ENCODE measurements around the gene ART5. TPM values are rescaled to one million over a fixed set of nuclear protein-coding genes. Genes with fewer than 3 reads are reported as not detected.
"Not testable (repeated sequence)": the region's sequence is repeated elsewhere in the genome, so short reads cannot be mapped to it uniquely, and the experiment has no call there.

Gene ART5
- polyA plus RNA-seq, 1 donor (not counting 4 experiments of a cell fraction or from before 2014, with no cell fraction given), result not detected

DNA sequence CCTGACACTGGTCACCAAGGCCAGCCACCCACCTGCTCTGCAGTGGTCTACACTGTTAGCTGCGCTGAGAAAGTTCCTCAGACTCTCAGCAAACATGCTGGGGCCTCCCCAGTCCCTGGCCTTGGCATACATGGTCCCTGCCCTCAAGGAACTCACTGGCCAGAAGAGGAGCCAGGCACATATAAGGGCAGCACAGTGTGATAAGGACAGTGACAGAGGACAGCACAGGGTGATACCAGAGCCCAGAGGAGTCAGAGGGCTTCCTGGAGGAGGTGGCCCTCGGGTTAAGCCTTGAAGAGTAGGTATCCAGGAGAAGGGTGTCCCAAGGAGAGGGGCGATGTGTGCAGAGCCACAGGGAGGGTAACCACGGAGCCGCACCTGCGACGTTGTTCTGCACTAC lies 3.8 kb upstream of the ART5 start:
- dilution Hi-C loops (cut with MboI; ENCODE audit: extremely low pct_ligation_motif_present, low sequenced_read_pairs), result no loop called here
- H4K20me1 ChIP-seq (ENCODE audit: control insufficient read depth, extremely low read depth, insufficient read depth, low read length), result no peaks in the 10 kb centered on the region
- peaks cover 3% of the 10 kb centered on the region for H3K4me1 ChIP-seq (ENCODE audit: control insufficient read depth, extremely low read depth, insufficient read depth, low read length)

DNA sequence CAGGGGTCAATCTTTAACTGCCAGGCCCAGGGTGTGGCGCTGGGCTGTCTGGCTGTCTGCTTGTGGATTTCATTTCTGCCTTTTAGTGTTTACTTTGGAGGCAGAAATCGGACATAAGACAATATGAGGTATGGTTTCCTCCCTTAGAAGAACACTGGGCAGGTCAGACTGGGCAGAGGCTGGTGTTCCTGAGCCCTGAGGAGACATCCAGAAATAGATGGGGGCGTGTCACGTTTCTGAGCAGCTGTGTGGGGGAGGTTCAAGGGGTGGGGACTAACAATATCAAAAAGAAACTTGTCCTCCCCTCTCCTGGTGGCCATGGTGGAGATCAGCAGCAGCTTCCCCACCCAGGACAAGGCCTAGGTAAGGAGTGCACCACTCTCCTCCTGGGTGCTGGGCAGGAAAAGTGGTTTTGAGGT lies 3.0 kb upstream of the ART5 start, which contains the start of gene ART1:
Gene ART1, plus strand, starts transcription at position 312 of the 419 bp plus-strand sequence. CDS start 14,086 bp downstream, outside the sequence.
- FAIRE-seq (no peak), DNase-seq (ENCODE audit: low read depth, low spot score) (no peak)
- Histone ChIP-seq H3K9me3 (ENCODE audit: control insufficient read depth, low read depth, low read length) (no peaks in the 10 kb centered on the region), H3K4me1 (ENCODE audit: control insufficient read depth, extremely low read depth, insufficient read depth, low read length) (peaks cover 3% of the 10 kb centered on the region), H3K4me2 (ENCODE audit: control insufficient read depth, extremely low read depth, insufficient read depth, low read depth, low read length) (no peak within 1 kb of the TSS), H3K79me2 (ENCODE audit: control insufficient read depth, insufficient read depth, low read length) (no peaks in the 10 kb centered on the region), H3K9ac (ENCODE audit: control insufficient read depth, extremely low read depth, insufficient read depth, low read length) (no peak within 1 kb of the TSS), H3K9me1 (ENCODE audit: control insufficient read depth, extremely low read depth, insufficient read depth, low read length) (no peaks in the 10 kb centered on the region), H3K36me3 (ENCODE audit: control insufficient read depth in 2 of 2, extremely low read depth in 1 of 2, insufficient read depth in 2 of 2, low read length in 2 of 2) (no peaks in the 10 kb centered on the region), H4K20me1 (ENCODE audit: control insufficient read depth, extremely low read depth, insufficient read depth, low read length) (no peaks in the 10 kb centered on the region), H3K4me3 (ENCODE audit: control insufficient read depth in 2 of 3, extremely low read depth in 1 of 3, insufficient read depth in 2 of 3, low read depth in 1 of 3, low read length in 3 of 3) (no peak within 1 kb of the TSS), H3K27ac (ENCODE audit: control insufficient read depth, insufficient read depth, low read length) (no peak within 1 kb of the TSS), H3K27me3 (ENCODE audit: control insufficient read depth, extremely low read depth, insufficient read depth, low read length) (peaks cover 15% of the 10 kb centered on the region), H2AFZ (ENCODE audit: control insufficient read depth, low read length) (no peak within 1 kb of the TSS)
- TF ChIP-seq EZH2 (IDR thresholded peaks at IDR 0.05; ENCODE audit: low read length) (no peak), CTCF (optimal IDR thresholded peaks at IDR 0.05 in 1 of 3, IDR thresholded peaks at IDR 0.05 in 1 of 3, conservative IDR thresholded peaks at IDR 0.05 in 1 of 3; ENCODE audit: extremely low read depth in 1 of 3, insufficient read depth in 2 of 3, low read length in 3 of 3) (no peak)
- dilution Hi-C loops (cut with MboI; ENCODE audit: extremely low pct_ligation_motif_present, low sequenced_read_pairs), result no loop called here

More for the DNA sequence above, 3.8 kb upstream of the ART5 start:
- Histone ChIP-seq H3K27me3 (ENCODE audit: control insufficient read depth, extremely low read depth, insufficient read depth, low read length) (peaks cover 12% of the 10 kb centered on the region), H3K36me3 (ENCODE audit: control insufficient read depth in 2 of 2, extremely low read depth in 1 of 2, insufficient read depth in 2 of 2, low read length in 2 of 2) (no peaks in the 10 kb centered on the region), H3K27ac (ENCODE audit: control insufficient read depth, insufficient read depth, low read length) (no peak overlapping the region), H2AFZ (ENCODE audit: control insufficient read depth, low read length) (no peak overlapping the region), H3K9me1 (ENCODE audit: control insufficient read depth, extremely low read depth, insufficient read depth, low read length) (no peaks in the 10 kb centered on the region), H3K9ac (ENCODE audit: control insufficient read depth, extremely low read depth, insufficient read depth, low read length) (no peak overlapping the region), H3K79me2 (ENCODE audit: control insufficient read depth, insufficient read depth, low read length) (no peaks in the 10 kb centered on the region), H3K4me2 (ENCODE audit: control insufficient read depth, extremely low read depth, insufficient read depth, low read depth, low read length) (no peak overlapping the region), H3K4me3 (ENCODE audit: control insufficient read depth in 2 of 3, extremely low read depth in 1 of 3, insufficient read depth in 2 of 3, low read depth in 1 of 3, low read length in 3 of 3) (no peak overlapping the region), H3K9me3 (ENCODE audit: control insufficient read depth, low read depth, low read length) (no peaks in the 10 kb centered on the region)
- TF ChIP-seq EZH2 (IDR thresholded peaks at IDR 0.05; ENCODE audit: low read length) (no peak), CTCF (optimal IDR thresholded peaks at IDR 0.05 in 1 of 3, IDR thresholded peaks at IDR 0.05 in 1 of 3, conservative IDR thresholded peaks at IDR 0.05 in 1 of 3; ENCODE audit: extremely low read depth in 1 of 3, insufficient read depth in 2 of 3, low read length in 3 of 3) (no peak)
- no peak for FAIRE-seq
- no peak for DNase-seq (ENCODE audit: low read depth, low spot score)

DNA sequence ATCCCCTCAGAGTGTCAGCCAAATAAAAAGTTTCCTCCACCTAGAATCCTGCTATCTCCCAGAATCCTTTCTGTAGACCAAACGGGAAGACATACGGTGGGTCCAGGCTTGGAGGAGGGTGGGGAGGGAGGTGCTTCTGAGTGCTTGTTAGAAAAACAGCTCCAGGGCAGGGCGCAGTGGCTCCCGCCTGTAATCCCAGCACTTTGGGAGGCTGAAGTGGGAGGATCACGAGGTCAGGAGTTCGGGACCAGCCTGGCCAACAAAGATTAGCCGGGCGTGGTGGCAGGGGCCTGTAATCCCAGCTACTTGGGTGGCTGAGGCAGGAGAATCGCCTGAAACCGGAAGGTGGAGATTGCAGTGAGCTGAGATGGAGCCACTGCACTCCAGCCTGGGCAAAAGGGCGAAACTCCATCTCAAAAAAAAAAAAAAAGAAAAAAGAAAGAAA lies 1.3 kb upstream of the ART5 start:
- H3K79me2 ChIP-seq (ENCODE audit: control insufficient read depth, insufficient read depth, low read length); H3K9me1 ChIP-seq (ENCODE audit: control insufficient read depth, extremely low read depth, insufficient read depth, low read length); FAIRE-seq; dilution Hi-C loops (cut with MboI; ENCODE audit: extremely low pct_ligation_motif_present, low sequenced_read_pairs); H2AFZ ChIP-seq (ENCODE audit: control insufficient read depth, low read length); H3K36me3 ChIP-seq (ENCODE audit: control insufficient read depth in 2 of 2, extremely low read depth in 1 of 2, insufficient read depth in 2 of 2, low read length in 2 of 2); H3K4me1 ChIP-seq (ENCODE audit: control insufficient read depth, extremely low read depth, insufficient read depth, low read length); H4K20me1 ChIP-seq (ENCODE audit: control insufficient read depth, extremely low read depth, insufficient read depth, low read length); H3K9ac ChIP-seq (ENCODE audit: control insufficient read depth, extremely low read depth, insufficient read depth, low read length); DNase-seq (ENCODE audit: low read depth, low spot score); H3K9me3 ChIP-seq (ENCODE audit: control insufficient read depth, low read depth, low read length); H3K27ac ChIP-seq (ENCODE audit: control insufficient read depth, insufficient read depth, low read length): not testable (repeated sequence)
- H3K27me3 ChIP-seq (ENCODE audit: control insufficient read depth, extremely low read depth, insufficient read depth, low read length), result peaks cover 15% of the 10 kb centered on the region
- H3K4me3 ChIP-seq (ENCODE audit: control insufficient read depth in 2 of 3, extremely low read depth in 1 of 3, insufficient read depth in 2 of 3, low read depth in 1 of 3, low read length in 3 of 3), result peak overlapping the region in 1 of 3 experiments; percentile 60
- peak overlapping the region; percentile 82 for H3K4me2 ChIP-seq (ENCODE audit: control insufficient read depth, extremely low read depth, insufficient read depth, low read depth, low read length)

Data from keratinocyte (primary cell).